Neural cell (in vitro differentiated cells): ENCODE data around the gene CLASP1. TPM values are rescaled to one million over a fixed set of nuclear protein-coding genes. Genes with fewer than 3 reads are reported as not detected.

ENCODE experiments used
- H2AFZ ChIP-seq: fragments of 200-600, 300-800 bp; sonication (generic), shearing (Covaris generic); 2 replicates; pipeline ENCODE4 v1.6.0; 2014; ENCODE audit warnings: low read depth, mild to moderate bottlenecking, antibody characterized with exemption, low read length, moderate library complexity
- H3F3A ChIP-seq: fragments of 200-600 bp; shearing (Covaris generic); 2 replicates; pipeline ENCODE4 v1.6.1; 2016; ENCODE audit warnings: mild to moderate bottlenecking, moderate library complexity, mixed read lengths, antibody characterized with exemption, low read length; ENCODE audit not compliant: insufficient read depth, poor library complexity, severe bottlenecking
- H3K27ac ChIP-seq: fragments of 200-600, 300-800 bp; sonication (generic), shearing (Covaris generic); 2 replicates; pipeline ENCODE4 v1.5.1; 2014; ENCODE audit warnings: mild to moderate bottlenecking, low read length, moderate library complexity
- H3K27me3 ChIP-seq: fragments of 300-800, 200-600 bp; sonication (generic), shearing (Covaris generic); 2 replicates; pipeline ENCODE4 v1.6.0; 2014; ENCODE audit warnings: mild to moderate bottlenecking, low read depth, low read length, moderate library complexity; ENCODE audit not compliant: insufficient read depth
- H3K36me3 ChIP-seq: fragments of 300-800, 200-600 bp; sonication (generic), shearing (Covaris generic); 2 replicates; pipeline ENCODE4 v1.5.1; 2014; ENCODE audit warnings: mild to moderate bottlenecking, antibody characterized with exemption, low read length, moderate library complexity; ENCODE audit not compliant: insufficient read depth
- H3K4me2 ChIP-seq: fragments of 300-800, 200-600 bp; sonication (generic), shearing (Covaris generic); 2 replicates; pipeline ENCODE4 v1.6.0; 2014; ENCODE audit warnings: mild to moderate bottlenecking, low read length
- H3K4me3 ChIP-seq: fragments of 300-800, 200-600 bp; sonication (generic), shearing (Covaris generic); 2 replicates; pipeline ENCODE4 v1.5.1; 2014; ENCODE audit warnings: mild to moderate bottlenecking, low read length, moderate library complexity
- H3K79me2 ChIP-seq: fragments of 200-600 bp; shearing (Covaris generic); replicated peaks from 2 replicates; pipeline ENCODE4 v1.6.0; 2014; ENCODE audit warnings: mild to moderate bottlenecking, low read length, moderate library complexity; ENCODE audit not compliant: insufficient read depth
- H3K9ac ChIP-seq: fragments of 300-800, 200-600 bp; sonication (generic), shearing (Covaris generic); 2 replicates; pipeline ENCODE4 v1.6.1; 2016; ENCODE audit warnings: mild to moderate bottlenecking, low read length, mixed read lengths
- H3K9me2 ChIP-seq: fragments of 200-600 bp; shearing (Covaris generic); 2 replicates; pipeline ENCODE4 v1.6.1; 2016; ENCODE audit warnings: mild to moderate bottlenecking, low read length, mixed read lengths; ENCODE audit not compliant: insufficient read depth
- H3K9me3 ChIP-seq: fragments of 200-600, 300-800 bp; sonication (generic), shearing (Covaris generic); 2 replicates; pipeline ENCODE4 v1.6.1; 2016; ENCODE audit warnings: mild to moderate bottlenecking, mixed run types, low read length, moderate library complexity, mixed read lengths
- H4K20me1 ChIP-seq: fragments of 200-600 bp; shearing (Covaris generic); 2 replicates; pipeline ENCODE4 v1.6.1; 2016; ENCODE audit warnings: mild to moderate bottlenecking, mixed run types; ENCODE audit not compliant: insufficient read depth
- CTCF ChIP-seq: fragments of 450-650 bp; IDR thresholded peaks from 2 replicates; pipeline ENCODE4 v1.5.1; 2014; ENCODE audit warnings: antibody characterized with exemption, mild to moderate bottlenecking, moderate library complexity; ENCODE audit not compliant: poor library complexity, severe bottlenecking
- EP300 ChIP-seq: fragments of 450-650 bp; conservative IDR thresholded peaks from 2 replicates; pipeline ENCODE4 v1.6.1; 2014; ENCODE audit warnings: antibody characterized with exemption, mild to moderate bottlenecking, moderate library complexity; ENCODE audit not compliant: poor library complexity, severe bottlenecking
- EZH2 ChIP-seq: fragments of 200-600, 300-800 bp; shearing (Covaris generic), sonication (generic); IDR thresholded peaks from 2 replicates; pipeline ENCODE4 v1.6.1; 2014; ENCODE audit warnings: antibody characterized with exemption, low read length, borderline replicate concordance, mild to moderate bottlenecking; ENCODE audit not compliant: insufficient read depth, poor library complexity, severe bottlenecking
- MXI1 ChIP-seq: fragments of 450-650 bp; conservative IDR thresholded peaks from 2 replicates; pipeline ENCODE4 v1.6.1; 2014; ENCODE audit warnings: antibody characterized with exemption, mild to moderate bottlenecking; ENCODE audit not compliant: poor library complexity, severe bottlenecking
- POLR2AphosphoS5 ChIP-seq: IDR thresholded peaks from 2 replicates; pipeline ENCODE4 v1.6.1; 2012
- RAD21 ChIP-seq: fragments of 450-650 bp; conservative IDR thresholded peaks from 2 replicates; pipeline ENCODE4 v1.6.1; 2014; ENCODE audit warnings: antibody characterized with exemption, mild to moderate bottlenecking, moderate library complexity
- REST ChIP-seq: IDR thresholded peaks from 2 replicates; pipeline ENCODE4 v1.6.1; 2012; ENCODE audit warnings: borderline replicate concordance
- SMC3 ChIP-seq: fragments of 450-650 bp; conservative IDR thresholded peaks from 2 replicates; pipeline ENCODE4 v1.6.1; 2014; ENCODE audit warnings: antibody characterized with exemption, mild to moderate bottlenecking, moderate library complexity; ENCODE audit not compliant: poor library complexity
- TAF1 ChIP-seq: IDR thresholded peaks from 2 replicates; pipeline ENCODE4 v1.6.1; 2012; ENCODE audit warnings: low read depth
- polyA plus RNA-seq: library from polyadenylated mRNA; depleted of rRNA; stranded (reverse); fragments of >200 nt; gene quantifications from 2 replicates; pipeline ENCODE4 v1.2.3, GENCODE V29; 2014

CLASP1 gene
- polyA plus RNA-seq, 1 donor from 2014 or later = 41.3 TPM

- H4K20me1 ChIP-seq = no peaks in the 10 kb centered on the region
- no peaks in the 10 kb centered on the region for H3K9me2 ChIP-seq
- no peaks in the 10 kb centered on the region for H3K9me3 ChIP-seq
- no peaks in the 10 kb centered on the region for H3K27me3 ChIP-seq
- H3K79me2 ChIP-seq = no peaks in the 10 kb centered on the region
- no peaks in the 10 kb centered on the region for H3F3A ChIP-seq
- H3K9ac ChIP-seq = no peak overlapping the region
- H3K36me3 ChIP-seq = no peaks in the 10 kb centered on the region
- no peak for TF ChIP-seq SMC3
- no peak for TF ChIP-seq MXI1
- TF ChIP-seq CTCF = no peak
- TF ChIP-seq TAF1 = no peak
- TF ChIP-seq EZH2 = no peak
- no peak for TF ChIP-seq POLR2AphosphoS5
- no peak for TF ChIP-seq REST
- TF ChIP-seq EP300 = no peak
- no peak overlapping the region for H3K4me2 ChIP-seq
- no peak overlapping the region for H2AFZ ChIP-seq
- no peak overlapping the region for H3K4me3 ChIP-seq
- no peak overlapping the region for H3K27ac ChIP-seq
Measured at GRCh38 chr2:121415727-121416126, 233.5 kb downstream of the CLASP1 start.

- no peaks in the 10 kb centered on the region for H3K36me3 ChIP-seq
- H3F3A ChIP-seq = no peaks in the 10 kb centered on the region
- no peak overlapping the region for H3K4me3 ChIP-seq
- H3K9me2 ChIP-seq = no peaks in the 10 kb centered on the region
- H3K4me2 ChIP-seq = no peak overlapping the region
- no peaks in the 10 kb centered on the region for H3K79me2 ChIP-seq
- H3K9me3 ChIP-seq = no peaks in the 10 kb centered on the region
- no peak overlapping the region for H2AFZ ChIP-seq
- TF ChIP-seq TAF1 = no peak
- TF ChIP-seq EP300 = no peak
- no peak for TF ChIP-seq RAD21
- no peak for TF ChIP-seq EZH2
- TF ChIP-seq REST = no peak
- H3K9ac ChIP-seq = no peak overlapping the region
- no peaks in the 10 kb centered on the region for H4K20me1 ChIP-seq
- H3K27ac ChIP-seq = no peak overlapping the region
- no peaks in the 10 kb centered on the region for H3K27me3 ChIP-seq
Measured at GRCh38 chr2:121412349-121412748, 236.9 kb downstream of the CLASP1 start.
